ENCODE data around the gene KCNQ1OT1.

KCNQ1OT1 gene

GRCh38 chr11:2671748-2672147 lies 28.0 kb downstream of the KCNQ1OT1 start:
- TF ChIP-seq CTCF (conservative IDR thresholded peaks at IDR 0.05; ENCODE audit: low read length) (no peak), EZH2phosphoT487 (IDR thresholded peaks at IDR 0.05; ENCODE audit: borderline replicate concordance) (no peak)
- H2AFZ ChIP-seq (ENCODE audit: low read length): no peak overlapping the region
- H3K9me3 ChIP-seq (ENCODE audit: insufficient read depth, low read depth, low read length): no peaks in the 10 kb centered on the region
- H3K9me2 ChIP-seq (replicated peaks; ENCODE audit: low read depth, low read length): no peaks in the 10 kb centered on the region
- H3F3A ChIP-seq (ENCODE audit: low read depth): no peaks in the 10 kb centered on the region
- H3K36me3 ChIP-seq (ENCODE audit: insufficient read depth, low read length): peaks cover 13% of the 10 kb centered on the region; the same call in 1 of the 2 replicates
- H3K4me2 ChIP-seq (ENCODE audit: low read depth, low read length, poor library complexity, severe bottlenecking): peak overlapping the region; percentile 41
- no peaks in the 10 kb centered on the region for H3K27me3 ChIP-seq (ENCODE audit: insufficient read depth, low read length, poor library complexity, severe bottlenecking)
- peaks cover 22% of the 10 kb centered on the region for H4K20me1 ChIP-seq (ENCODE audit: insufficient read depth, low read length, poor library complexity, severe bottlenecking)
- no peak overlapping the region for H3K9ac ChIP-seq (ENCODE audit: low read depth, low read length, poor library complexity, severe bottlenecking)
- peaks cover 64% of the 10 kb centered on the region; the same call in 1 of the 2 replicates for H3K79me2 ChIP-seq (ENCODE audit: insufficient read depth, low read length)
- peaks cover 47% of the 10 kb centered on the region for H3K4me1 ChIP-seq (ENCODE audit: insufficient read depth, low read length, poor library complexity, severe bottlenecking)
- no peak overlapping the region for H3K4me3 ChIP-seq (ENCODE audit: low read length, poor library complexity, severe bottlenecking)

GRCh38 chr11:2670541-2671100 lies 29.2 kb downstream of the KCNQ1OT1 start:
- H3K36me3 ChIP-seq (ENCODE audit: insufficient read depth, low read length): peaks cover 4% of the 10 kb centered on the region; the same call in 1 of the 2 replicates

GRCh38 chr11:2669634-2670469 lies 29.9 kb downstream of the KCNQ1OT1 start:
- Histone ChIP-seq H3K79me2 (ENCODE audit: insufficient read depth, low read length) (peaks cover 48% of the 10 kb centered on the region; the same call in 1 of the 2 replicates), H3K9ac (ENCODE audit: low read depth, low read length, poor library complexity, severe bottlenecking) (no peak overlapping the region), H3K9me2 (replicated peaks; ENCODE audit: low read depth, low read length) (no peaks in the 10 kb centered on the region), H3K4me3 (ENCODE audit: low read length, poor library complexity, severe bottlenecking) (no peak overlapping the region), H3K4me2 (ENCODE audit: low read depth, low read length, poor library complexity, severe bottlenecking) (peak overlapping the region; percentile 41), H3K9me3 (ENCODE audit: insufficient read depth, low read depth, low read length) (no peaks in the 10 kb centered on the region), H3K27me3 (ENCODE audit: insufficient read depth, low read length, poor library complexity, severe bottlenecking) (no peaks in the 10 kb centered on the region), H4K20me1 (ENCODE audit: insufficient read depth, low read length, poor library complexity, severe bottlenecking) (peaks cover 13% of the 10 kb centered on the region), H3K4me1 (ENCODE audit: insufficient read depth, low read length, poor library complexity, severe bottlenecking) (peaks cover 46% of the 10 kb centered on the region), H3F3A (ENCODE audit: low read depth) (no peaks in the 10 kb centered on the region), H3K36me3 (ENCODE audit: insufficient read depth, low read length) (peaks cover 4% of the 10 kb centered on the region; the same call in 1 of the 2 replicates), H2AFZ (ENCODE audit: low read length) (no peak overlapping the region)
- TF ChIP-seq CTCF (conservative IDR thresholded peaks at IDR 0.05; ENCODE audit: low read length): no peak
- no peak for TF ChIP-seq EZH2phosphoT487 (IDR thresholded peaks at IDR 0.05; ENCODE audit: borderline replicate concordance)

More at GRCh38 chr11:2670541-2671100, 29.2 kb downstream of the KCNQ1OT1 start:
- H3F3A ChIP-seq (ENCODE audit: low read depth): no peaks in the 10 kb centered on the region
- peaks cover 56% of the 10 kb centered on the region; the same call in 1 of the 2 replicates for H3K79me2 ChIP-seq (ENCODE audit: insufficient read depth, low read length)
- H4K20me1 ChIP-seq (ENCODE audit: insufficient read depth, low read length, poor library complexity, severe bottlenecking): peaks cover 16% of the 10 kb centered on the region
- H3K4me2 ChIP-seq (ENCODE audit: low read depth, low read length, poor library complexity, severe bottlenecking): peak overlapping the region; percentile 41
- H3K9ac ChIP-seq (ENCODE audit: low read depth, low read length, poor library complexity, severe bottlenecking): peak overlapping the region; percentile 23
- H3K4me1 ChIP-seq (ENCODE audit: insufficient read depth, low read length, poor library complexity, severe bottlenecking): peaks cover 47% of the 10 kb centered on the region
- TF ChIP-seq CTCF (conservative IDR thresholded peaks at IDR 0.05; ENCODE audit: low read length) (no peak), EZH2phosphoT487 (IDR thresholded peaks at IDR 0.05; ENCODE audit: borderline replicate concordance) (no peak)
- no peak overlapping the region for H3K4me3 ChIP-seq (ENCODE audit: low read length, poor library complexity, severe bottlenecking)
- no peaks in the 10 kb centered on the region for H3K9me2 ChIP-seq (replicated peaks; ENCODE audit: low read depth, low read length)
- H3K9me3 ChIP-seq (ENCODE audit: insufficient read depth, low read depth, low read length): no peaks in the 10 kb centered on the region
- no peaks in the 10 kb centered on the region for H3K27me3 ChIP-seq (ENCODE audit: insufficient read depth, low read length, poor library complexity, severe bottlenecking)
- H2AFZ ChIP-seq (ENCODE audit: low read length): peak overlapping the region; percentile 47; the same call in 1 of the 2 replicates

Data from Loucy (cell line).